Activated CD4-positive, alpha-beta T cell treated with anti-CD3 and anti-CD28 coated beads for 1 hour (primary cell): ENCODE data around the gene TCTN3.
"Not testable (repeated sequence)": the region's sequence is repeated elsewhere in the genome, so short reads cannot be mapped to it uniquely, and the experiment has no call there.

ENCODE experiments used
- DNase-seq: peaks from one replicate; pipeline ENCODE4 v3.0.0-alpha.2; 2020

Gene TCTN3

DNA sequence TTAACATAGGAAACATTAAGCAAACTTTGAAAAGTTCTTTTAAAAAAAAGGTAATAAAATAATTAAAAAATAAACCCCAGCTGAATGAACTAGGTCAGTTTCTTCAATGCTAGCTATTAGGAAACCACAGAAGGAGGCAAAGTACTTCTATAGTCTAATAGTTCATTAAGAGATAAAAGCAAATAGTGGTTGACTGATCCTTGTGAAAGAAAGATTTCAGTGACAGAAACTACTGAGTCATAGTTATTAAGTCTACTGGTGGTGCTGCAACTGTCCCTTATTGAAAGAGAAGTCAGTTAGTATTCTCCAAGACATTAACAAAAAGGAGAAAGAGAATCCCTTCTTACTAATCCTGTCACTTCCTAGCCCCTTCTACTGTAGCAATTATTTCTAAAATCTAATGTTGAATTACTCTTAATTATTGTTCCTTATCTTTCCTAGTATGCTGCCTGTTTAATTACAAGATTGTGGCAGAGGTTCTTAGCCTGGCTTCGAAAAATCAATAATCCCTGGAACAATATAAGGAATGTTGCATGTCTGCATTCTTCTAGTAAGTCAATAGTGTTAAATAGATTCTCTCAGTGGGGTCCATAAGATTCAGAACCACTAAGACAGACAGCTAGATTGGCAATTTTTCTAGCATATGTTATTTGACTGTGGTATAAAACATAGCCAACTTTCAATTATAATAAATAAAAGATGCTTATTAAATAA lies 18.2 kb downstream of the TCTN3 start:
- no peak for DNase-seq

DNA sequence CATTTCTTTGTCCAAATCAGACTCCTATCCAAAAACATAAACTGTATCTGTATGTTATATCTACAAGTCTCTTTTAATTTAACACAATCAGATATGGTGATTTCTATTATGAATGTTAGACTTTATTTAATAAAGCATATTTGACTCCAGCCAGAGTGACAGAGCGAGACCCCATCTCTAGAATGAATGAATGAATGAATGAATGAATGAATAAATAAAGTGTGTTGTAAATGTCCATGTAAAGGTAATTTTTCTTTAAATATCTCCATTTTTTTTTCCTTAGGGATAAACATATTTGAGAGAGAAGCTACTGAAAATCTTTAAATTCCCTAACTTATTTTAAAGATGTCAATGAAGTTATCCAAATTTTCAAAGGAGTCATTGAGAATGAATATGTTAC lies 19.1 kb downstream of the TCTN3 start:
- no peak for DNase-seq

DNA sequence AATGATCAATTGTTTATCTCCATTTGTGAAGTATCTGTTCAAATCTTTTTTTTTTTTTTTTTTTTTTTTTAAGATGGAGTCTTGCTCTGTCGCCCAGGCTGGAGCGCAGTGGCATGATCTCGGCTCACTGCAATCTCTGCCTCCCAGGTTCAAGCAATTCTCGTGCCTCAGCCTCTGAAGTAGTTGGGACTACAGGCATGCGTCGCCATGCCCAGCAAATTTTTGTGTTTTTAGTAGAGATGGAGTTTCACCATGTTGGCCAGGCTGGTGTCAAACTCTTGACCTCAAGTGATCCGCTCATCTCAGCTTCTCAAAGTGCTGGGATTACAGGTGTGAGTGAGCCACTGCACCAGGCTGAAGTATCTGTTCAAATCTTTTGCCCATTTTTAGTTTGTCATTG lies 21.1 kb downstream of the TCTN3 start:
- DNase-seq = not testable (repeated sequence)

DNA sequence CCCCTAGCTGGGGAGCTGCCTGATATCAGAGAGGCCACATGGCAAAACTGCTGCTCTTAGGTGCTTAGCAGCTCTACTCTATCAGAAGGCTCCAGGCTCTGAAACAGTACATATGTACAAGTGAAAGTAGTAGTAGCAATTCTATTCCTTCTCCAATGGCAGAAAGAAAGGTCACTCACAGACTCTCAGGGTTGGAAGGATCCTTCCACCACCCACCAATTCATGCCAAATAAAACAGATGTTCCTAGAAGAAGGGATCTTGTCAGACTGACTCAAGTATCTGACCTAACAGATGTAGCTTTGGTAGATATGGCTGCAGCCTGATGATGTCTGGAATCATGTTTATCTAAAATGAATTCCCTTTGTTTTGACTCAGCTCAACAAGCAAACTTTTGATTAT lies 29.2 kb downstream of the TCTN3 start:
- DNase-seq = no peak

DNA sequence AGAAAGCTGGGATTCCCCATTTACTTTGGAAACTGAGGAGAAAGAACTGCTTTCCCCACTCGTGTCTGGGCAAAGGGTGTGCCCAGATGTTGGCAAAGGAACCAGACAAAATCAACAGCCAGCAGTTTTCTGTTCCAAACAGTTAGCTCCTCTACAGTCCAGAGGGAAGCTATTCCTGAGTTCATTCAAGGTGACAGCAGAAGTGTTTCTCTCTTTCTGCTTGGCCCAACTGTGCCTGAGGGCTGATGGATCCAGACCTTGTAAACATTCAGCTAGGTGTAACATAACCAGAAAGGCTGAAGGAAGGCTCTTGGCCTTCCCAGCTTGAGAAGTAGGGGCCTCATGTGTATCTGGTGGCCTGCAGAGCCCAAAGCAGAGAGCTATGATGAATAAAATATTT lies 30.2 kb downstream of the TCTN3 start:
- DNase-seq = no peak

DNA sequence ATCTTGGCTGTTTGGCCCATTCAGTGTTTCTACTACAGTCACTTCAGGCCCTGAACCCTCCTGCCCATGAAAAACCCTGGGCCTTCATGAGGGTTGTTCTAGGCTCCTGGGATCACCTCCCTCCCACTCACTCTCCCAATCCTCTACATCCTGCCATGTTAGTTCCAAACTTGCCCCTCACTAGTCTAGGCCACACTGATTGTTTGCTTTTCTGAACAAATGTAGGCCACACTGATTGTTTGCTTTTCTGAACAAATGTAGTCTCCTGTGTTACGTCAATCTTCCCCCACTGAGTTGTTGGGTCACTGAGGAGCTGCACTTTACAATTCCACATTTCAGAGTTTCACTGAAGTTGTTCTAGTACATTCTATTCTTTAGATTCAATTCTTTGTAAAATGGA lies 31.9 kb downstream of the TCTN3 start:
- DNase-seq = no peak

DNA sequence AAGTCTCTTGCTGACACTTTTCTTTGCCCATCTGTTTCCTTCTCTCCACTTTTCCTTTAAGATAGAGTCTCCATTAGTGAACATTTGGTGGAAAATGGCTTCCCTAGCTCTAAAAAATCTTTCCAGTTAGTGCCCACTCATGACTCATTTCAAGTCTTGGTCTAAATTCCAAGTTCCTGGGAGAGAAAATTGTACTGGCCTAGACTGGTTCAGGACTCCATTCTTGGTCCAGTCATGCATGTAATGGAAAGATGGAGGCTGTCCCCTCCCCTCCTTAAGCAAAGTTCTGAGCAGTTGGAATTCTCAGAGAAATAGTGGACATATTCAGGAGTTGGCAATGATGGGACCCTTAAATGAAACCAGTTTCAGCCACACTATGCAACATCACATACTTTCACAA lies 33.4 kb downstream of the TCTN3 start:
- DNase-seq = no peak

DNA sequence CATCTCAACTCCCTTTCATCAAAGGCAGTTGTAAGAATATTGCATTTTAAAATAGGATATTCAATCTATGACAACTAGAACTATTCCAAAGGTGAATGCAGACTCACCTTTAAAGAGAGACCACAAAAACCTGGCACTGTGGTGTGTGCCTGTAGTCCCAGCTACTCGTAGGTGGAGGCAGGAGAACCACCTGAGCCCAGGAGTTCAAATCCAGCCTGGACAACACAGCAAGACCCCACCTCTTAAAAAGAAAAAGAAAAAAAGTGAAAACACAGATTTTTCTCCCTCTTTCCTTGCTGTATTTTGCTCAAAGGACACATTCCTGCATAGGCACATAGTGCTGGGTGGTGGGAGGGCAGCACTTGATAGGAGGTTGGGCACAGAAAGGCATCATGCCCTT lies 36.5 kb downstream of the TCTN3 start:
- DNase-seq = no peak

DNA sequence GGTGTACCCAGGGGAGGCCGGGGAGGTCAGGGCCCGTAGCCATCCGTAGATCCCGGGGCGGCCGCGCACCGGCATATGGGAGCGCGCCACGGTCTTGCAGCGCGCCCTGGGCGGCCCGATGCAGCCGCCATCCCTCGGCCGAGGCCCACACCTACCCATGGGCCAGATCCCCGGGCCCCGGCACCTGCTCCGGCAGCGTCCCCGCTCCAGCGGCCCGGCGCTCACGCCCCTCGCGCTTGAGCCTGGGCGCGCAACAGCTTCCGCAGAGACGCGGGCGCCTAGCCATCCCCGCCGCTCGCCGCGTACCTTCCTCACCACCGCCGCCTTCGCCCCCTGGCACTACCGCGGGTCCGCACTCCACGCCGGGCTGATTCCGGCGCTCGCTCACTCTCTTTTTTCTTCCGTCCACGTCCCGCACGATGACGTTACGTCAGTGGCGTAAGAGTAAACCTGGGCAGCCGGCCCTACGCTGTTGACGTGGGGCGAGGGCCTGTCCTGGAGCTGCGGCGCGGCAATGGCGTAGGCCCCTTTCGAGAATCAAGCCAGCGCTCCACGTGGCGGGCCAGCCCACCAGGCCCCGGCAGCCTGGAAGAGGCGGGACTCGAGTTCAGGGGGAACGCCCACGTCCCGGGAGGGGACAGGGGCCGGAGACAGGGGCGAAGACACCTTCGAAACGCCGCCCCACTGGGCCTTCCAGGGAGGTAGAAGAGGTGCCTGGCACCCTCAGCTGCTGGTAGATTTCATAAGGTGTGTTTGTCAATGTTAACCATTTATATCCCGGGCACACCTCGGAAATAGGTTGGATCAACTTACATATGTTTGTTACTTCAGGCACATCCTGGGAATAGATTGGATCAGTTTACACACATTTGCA lies 37.2 kb downstream of the TCTN3 start, which contains the start of gene ALDH18A1:
Gene ALDH18A1, minus strand, starts transcription at position 421 of the 874 bp plus-strand sequence. CDS start 3,334 bp downstream, outside the sequence.
- peak; percentile 90 for DNase-seq

DNA sequence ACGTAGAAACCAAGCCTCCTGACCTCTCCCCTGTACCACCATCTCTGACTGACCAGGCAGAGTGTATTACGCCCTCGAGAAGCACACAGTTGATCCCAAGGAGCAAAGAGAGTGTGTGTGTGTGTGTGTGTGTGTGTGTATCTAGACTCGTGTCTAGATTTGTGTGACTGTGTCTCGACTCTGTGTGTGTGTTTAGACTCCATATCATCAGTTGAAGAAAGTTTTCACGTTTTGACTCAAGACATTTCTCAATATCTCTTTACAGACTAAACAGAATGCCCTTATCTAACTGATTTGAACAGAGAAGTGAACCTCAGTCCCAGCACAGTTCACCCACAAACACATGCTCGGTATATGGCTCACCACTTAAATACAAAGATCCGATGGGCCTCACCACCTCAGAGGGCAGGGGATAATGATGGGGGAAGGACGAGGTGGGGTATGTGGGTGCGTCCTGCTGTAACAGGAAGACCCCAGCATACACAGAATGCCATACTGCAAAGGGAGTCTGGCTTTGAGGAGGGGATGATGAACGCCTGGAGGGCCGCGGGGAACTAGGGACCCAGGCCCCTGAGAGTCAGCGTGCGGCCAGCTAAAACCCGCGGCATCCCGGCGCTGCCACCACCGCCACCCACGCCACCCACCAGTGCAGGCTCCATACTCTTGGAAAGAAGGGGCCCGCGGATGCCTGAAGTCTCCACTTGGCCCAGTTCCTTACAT lies 38.0 kb downstream of the TCTN3 start:
- peak; percentile 8 for DNase-seq

DNA sequence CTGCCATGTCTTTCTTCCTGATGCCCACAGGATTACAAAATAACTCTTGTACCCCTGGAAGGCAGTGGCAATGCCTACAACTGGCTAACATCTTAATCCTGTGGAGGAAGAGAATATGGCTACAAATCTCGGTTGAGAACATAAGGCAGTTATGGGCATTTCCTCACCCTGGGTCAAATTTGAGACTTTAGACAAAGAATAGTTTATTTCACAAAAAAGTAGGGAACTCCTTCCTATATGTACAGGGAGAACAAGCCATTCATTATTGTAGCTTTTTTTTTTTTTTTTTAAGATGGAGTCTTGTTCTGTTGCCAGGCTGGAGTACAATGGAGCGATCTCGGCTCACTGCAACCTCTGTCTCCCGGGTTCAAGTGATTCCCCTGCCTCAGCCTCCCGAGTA lies 39.8 kb downstream of the TCTN3 start:
- no peak for DNase-seq

DNA sequence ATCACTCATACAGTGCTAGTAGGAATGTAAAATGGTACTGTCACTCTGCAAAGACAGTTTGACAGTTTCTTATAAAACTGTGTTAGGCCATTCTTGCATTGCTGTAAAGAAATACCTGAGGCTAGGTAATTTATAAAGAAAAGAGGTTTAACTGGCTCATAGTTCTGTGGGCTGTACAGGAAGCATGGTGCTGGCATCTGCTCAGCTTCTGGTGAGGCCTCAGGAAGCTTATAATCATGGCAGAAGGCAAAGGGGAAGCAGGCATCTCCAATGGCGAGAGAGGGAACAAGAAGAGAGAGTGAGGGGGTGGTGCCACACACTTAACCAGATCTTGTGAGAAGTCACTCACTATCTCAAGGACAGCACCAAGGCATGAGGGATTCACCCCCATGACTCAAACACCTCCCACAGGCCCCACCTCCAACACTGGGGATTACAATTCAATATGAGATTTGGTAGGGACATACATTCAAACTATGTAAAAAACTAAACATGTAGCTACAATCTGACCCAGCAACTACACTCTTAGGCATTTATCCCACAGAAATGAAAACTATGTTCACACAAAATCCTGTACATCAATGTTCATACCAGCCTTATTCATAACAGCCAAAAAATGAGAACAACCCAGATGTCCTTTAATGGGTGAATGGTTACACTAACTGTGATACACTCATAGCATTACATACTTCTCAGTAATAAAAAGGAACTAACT lies 42.2 kb downstream of the TCTN3 start:
- no peak for DNase-seq

DNA sequence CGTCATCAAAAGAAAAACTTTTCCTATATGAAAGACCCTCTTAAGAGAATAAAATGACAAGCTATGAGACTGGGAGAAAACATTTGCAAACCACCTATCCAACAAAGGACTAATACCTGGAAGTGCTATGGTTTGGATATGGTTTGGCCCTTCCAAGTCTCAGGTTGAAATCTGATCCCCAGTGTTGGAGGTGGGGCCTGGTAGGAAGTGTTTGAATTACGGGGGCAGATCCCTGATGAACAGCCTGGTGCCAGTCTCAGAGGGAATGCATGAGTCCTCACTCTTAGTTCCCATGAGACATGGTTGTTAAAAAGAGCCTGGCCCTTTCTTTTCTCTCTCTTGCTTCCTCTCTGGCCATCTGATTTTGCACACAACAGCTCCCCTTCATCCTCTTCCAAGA lies 43.5 kb downstream of the TCTN3 start:
- no peak for DNase-seq

DNA sequence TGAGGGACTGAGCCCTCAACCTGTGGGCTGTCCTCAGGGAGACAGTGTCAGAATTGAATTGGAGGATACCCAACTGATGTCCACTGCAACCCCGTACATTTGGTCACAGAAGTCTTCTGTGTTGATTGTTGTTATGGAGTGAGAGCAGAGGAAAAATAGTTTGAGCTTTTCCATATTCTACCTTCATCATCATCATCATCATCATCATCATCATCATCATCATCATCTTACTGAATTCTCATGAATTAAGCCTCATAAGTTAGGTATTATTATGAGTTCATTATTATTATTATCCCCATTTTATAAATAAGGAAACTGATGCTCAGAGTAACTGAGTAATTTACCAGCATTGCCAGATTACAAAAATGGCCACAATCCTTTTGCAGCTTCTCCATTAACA lies 45.6 kb downstream of the TCTN3 start:
- no peak for DNase-seq

DNA sequence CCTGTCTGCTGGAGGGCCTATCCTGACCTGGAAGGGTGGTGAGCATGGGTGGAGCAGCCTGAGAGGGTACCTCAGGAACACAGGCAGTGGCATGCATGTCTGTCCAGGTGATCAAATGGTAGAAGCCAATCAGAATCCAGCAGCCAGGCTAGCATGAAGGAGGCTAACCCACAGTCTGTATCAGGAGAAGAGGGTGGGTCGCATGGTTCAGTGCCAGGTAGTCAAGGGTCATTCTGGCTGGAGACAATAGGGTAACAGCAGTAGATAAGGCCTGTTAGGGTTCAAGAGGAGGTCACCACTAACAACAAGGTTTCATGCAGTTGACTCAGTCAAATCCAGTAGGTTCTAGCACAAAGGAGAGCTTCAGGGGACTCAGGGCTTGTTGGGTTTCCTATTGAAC lies 47.6 kb downstream of the TCTN3 start:
- DNase-seq = no peak

DNA sequence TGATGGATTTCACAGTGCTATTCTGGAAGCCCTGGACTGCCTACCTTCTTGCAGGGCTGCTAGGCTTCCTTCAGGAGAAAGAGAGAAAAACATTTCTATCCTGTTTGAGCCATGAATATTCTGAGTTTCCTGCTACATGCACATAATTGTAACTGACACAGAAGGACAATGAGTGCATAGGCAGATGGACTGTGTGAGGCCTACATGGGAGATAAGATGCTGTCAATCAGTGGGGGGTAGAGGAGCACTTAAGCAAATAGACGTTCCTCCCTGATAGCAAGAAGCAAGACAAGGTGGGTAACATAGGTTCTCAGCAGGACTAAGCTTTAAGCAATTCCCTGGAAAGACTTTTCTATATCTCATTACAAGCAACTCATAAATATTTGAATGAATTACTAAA lies 48.8 kb downstream of the TCTN3 start:
- DNase-seq = no peak

DNA sequence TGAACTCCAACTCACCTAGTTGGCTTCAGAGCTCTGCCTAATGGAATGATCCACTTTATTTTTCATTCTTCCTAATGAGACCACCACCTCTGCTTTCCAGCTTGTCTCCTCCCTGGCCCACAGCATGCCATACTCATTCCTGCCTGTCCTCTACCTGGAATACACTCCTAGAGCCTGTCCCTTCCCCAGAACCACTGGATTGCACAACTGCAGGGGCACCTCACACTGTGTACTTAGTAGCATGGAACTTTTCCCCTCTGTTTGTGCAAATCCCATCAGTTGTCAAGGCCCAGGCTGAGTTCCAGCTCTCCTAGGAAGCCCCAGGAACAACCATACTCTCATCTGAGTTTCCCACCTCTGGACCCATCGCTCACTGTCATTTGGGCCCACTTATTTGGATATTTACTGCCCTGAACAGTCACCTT lies 52.8 kb downstream of the TCTN3 start:
- no peak for DNase-seq

DNA sequence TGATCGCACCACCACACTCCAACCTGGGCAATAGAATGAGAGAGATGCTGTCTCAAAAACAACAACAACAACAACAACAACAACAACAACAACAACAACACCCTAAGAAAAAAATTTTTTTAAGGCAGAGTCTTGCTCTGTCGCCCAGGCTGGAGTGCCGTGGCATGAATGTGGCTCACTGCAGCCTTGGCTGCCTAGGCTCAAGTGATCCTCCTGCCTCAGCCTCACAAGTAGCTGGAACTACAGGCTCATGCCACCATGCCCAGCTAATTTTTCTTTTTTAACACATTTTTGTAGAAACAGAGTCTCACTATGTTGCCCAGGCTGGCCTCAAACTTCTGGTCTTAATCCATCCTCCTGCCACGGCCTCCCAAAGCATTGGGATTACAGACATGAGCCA lies 55.8 kb downstream of the TCTN3 start:
- DNase-seq = no peak

DNA sequence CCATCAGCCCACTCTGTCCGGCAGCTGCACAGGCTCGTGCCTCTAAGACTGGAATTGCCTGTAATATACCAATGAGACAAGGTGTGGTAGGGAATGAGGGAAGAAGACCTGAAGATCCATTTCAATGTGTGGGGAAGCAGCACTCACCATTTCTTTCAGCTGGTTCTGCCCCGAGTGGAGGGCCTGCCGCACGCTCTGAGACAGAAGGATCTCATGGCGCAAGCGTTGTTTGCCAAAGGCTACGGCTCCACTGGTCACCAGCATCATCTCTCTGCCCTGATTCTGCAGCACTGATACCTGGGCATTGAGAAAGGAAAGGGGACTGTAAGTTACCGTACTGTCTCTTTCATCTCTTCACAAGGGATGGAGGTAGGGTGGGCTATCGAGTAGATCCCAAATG lies 56.6 kb downstream of the TCTN3 start:
- no peak for DNase-seq

DNA sequence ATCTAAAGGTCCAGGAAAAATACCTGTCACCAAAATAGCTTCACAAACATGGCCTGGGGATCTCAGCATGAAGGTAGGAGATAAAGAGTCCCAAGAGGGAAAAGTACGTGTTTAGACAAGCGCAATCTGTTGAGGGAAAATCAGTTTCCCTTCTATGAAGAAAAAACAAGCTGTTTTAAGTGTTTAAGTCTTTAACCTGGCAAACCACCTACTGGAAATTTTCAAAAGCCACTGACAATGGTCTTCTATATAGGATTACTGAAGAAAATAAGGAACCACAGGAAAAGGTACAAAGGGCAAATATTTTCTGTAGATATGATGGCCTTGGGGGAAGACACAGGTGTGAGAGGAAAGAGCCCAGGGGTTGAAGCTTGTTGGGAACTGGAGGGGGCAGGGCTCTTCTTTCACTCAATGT lies 58.4 kb downstream of the TCTN3 start:
- DNase-seq = no peak

DNA sequence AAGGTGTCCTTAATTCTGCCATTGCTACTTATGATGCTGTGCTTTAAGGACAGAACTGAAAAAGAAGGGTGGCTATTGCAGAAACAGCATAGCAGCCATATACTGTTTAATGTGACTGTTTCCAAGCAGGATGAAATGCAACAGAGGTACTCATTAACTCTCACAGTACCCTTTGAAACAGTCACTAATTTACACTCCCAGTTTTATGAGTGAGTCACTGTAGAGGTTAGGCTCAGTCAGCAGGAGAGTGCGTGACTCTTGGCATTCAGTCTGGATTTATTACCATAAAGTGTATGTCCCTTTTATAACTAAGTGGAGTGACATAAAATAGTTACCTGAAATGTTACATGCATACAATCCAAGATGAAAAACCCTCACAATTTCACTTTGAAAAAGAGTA lies 64.9 kb downstream of the TCTN3 start:
- DNase-seq = no peak

DNA sequence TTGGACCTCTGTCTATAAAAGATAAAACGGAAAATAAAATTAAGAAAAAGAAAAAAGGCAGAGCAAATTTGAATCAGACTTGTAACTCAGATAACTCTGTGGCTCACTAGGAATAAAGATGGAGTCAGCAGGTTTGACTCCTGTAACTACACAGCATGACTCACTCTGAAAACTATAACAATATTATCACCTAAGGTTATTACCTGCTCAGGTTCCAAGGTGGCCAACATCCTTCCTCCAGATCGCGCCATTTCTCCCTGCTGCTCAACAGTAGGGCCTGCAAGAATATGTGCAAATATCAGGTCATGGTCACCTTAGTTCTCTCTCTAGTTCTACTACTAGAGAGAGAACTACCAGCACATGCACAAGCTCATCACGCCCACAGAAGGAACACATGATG lies 67.2 kb downstream of the TCTN3 start:
- no peak for DNase-seq

DNA sequence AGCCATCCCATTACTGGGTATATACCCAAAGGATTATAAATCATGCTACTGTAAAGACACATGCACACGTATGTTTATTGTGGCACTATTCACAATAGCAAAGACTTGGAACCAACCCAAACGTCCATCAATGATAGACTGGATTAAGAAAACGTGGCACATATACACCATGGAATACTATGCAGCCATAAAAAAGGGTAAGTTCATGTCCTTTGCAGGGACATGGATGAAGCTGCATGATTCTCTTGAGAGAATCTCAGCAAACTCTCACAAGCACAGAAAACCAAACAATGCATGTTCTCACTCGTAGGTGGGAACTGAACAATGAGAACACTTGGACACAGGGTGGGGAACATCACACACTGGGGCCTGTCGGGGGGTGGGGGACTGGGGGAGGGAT lies 73.3 kb downstream of the TCTN3 start:
- not testable (repeated sequence) for DNase-seq
